H9 (cell line): ENCODE results near the gene PDCD11. TPM values are rescaled to one million over a fixed set of nuclear protein-coding genes. Genes with fewer than 3 reads are reported as not detected.

Experiments used
- DNase-seq: peaks from one replicate; pipeline ENCODE4 v3.0.0-alpha.2; 2017
- H2AFZ ChIP-seq: one replicate; pipeline ENCODE4 v1.6.1; 2013; ENCODE audit warnings: mild to moderate bottlenecking, low read length, control low read depth, moderate library complexity
- H2AK5ac ChIP-seq: 2 replicates; pipeline ENCODE4 v1.6.1; 2013; ENCODE audit warnings: low read length, control low read depth, mixed read lengths; ENCODE audit not compliant: insufficient read length
- H2BK120ac ChIP-seq: one replicate; pipeline ENCODE4 v1.6.1; 2013; ENCODE audit warnings: low read depth, mild to moderate bottlenecking, low read length, control low read depth, inconsistent platforms; ENCODE audit not compliant: poor library complexity, severe bottlenecking
- H2BK12ac ChIP-seq: 2 replicates; pipeline ENCODE4 v1.6.1; 2013; ENCODE audit warnings: low read length, control low read depth, mixed read lengths, low read depth; ENCODE audit not compliant: insufficient read length
- H2BK15ac ChIP-seq: 2 replicates; pipeline ENCODE4 v1.6.1; 2013; ENCODE audit warnings: low read depth, low read length, control low read depth
- H2BK20ac ChIP-seq: one replicate; pipeline ENCODE4 v1.6.1; 2013; ENCODE audit warnings: low read depth, mild to moderate bottlenecking, low read length, control low read depth, inconsistent platforms; ENCODE audit not compliant: poor library complexity, severe bottlenecking
- H2BK5ac ChIP-seq: 2 replicates; pipeline ENCODE4 v1.6.1; 2013; ENCODE audit warnings: low read length, control low read depth, mixed read lengths; ENCODE audit not compliant: insufficient read length
- H3K14ac ChIP-seq: 2 replicates; pipeline ENCODE4 v1.6.1; 2013; ENCODE audit warnings: low read length, control low read depth; ENCODE audit not compliant: insufficient read depth
- H3K18ac ChIP-seq: 2 replicates; pipeline ENCODE4 v1.6.1; 2013; ENCODE audit warnings: low read depth, mild to moderate bottlenecking, mixed read lengths, low read length, control low read depth; ENCODE audit not compliant: insufficient read length
- H3K23ac ChIP-seq: 2 replicates; pipeline ENCODE4 v1.6.1; 2013; ENCODE audit warnings: low read length, control low read depth, mixed read lengths, low read depth; ENCODE audit not compliant: insufficient read length
- H3K23me2 ChIP-seq: 2 replicates; pipeline ENCODE4 v1.6.1; 2013; ENCODE audit warnings: low read depth, mild to moderate bottlenecking, mixed read lengths, low read length, control low read depth; ENCODE audit not compliant: insufficient read length, poor library complexity, severe bottlenecking
- H3K27ac ChIP-seq: 2 replicates; pipeline ENCODE4 v1.5.1; 2013; ENCODE audit warnings: low read length, control low read depth, mixed read lengths, low read depth; ENCODE audit not compliant: insufficient read length
- H3K27me3 ChIP-seq: 2 replicates; pipeline ENCODE4 v1.6.1; 2013; ENCODE audit warnings: low read length, control low read depth, inconsistent platforms; ENCODE audit not compliant: insufficient read depth
- H3K4ac ChIP-seq: 2 replicates; pipeline ENCODE4 v1.6.1; 2013; ENCODE audit warnings: low read depth, mild to moderate bottlenecking, control low read depth, inconsistent platforms, low read length, moderate library complexity
- H3K4me1 ChIP-seq: 2 replicates; pipeline ENCODE4 v1.6.1; 2013; ENCODE audit warnings: low read length, control low read depth, inconsistent platforms; ENCODE audit not compliant: insufficient read depth
- H3K4me2 ChIP-seq: 2 replicates; pipeline ENCODE4 v1.6.1; 2013; ENCODE audit warnings: low read length, control low read depth, mixed read lengths; ENCODE audit not compliant: insufficient read length, insufficient read depth
- H3K56ac ChIP-seq: 2 replicates; pipeline ENCODE4 v1.6.1; 2013; ENCODE audit warnings: low read depth, mild to moderate bottlenecking, mixed read lengths, low read length, control low read depth; ENCODE audit not compliant: insufficient read length
- H3K79me1 ChIP-seq: 2 replicates; pipeline ENCODE4 v1.6.1; 2013; ENCODE audit warnings: low read depth, mild to moderate bottlenecking, moderate library complexity, low read length, control low read depth, inconsistent platforms; ENCODE audit not compliant: insufficient read depth, poor library complexity, severe bottlenecking
- H3K79me2 ChIP-seq: 2 replicates; pipeline ENCODE4 v1.6.1; 2013; ENCODE audit warnings: low read length, control low read depth, inconsistent platforms; ENCODE audit not compliant: insufficient read depth
- H3K9ac ChIP-seq: 2 replicates; pipeline ENCODE4 v1.6.1; 2013; ENCODE audit warnings: low read length, control low read depth, mixed read lengths; ENCODE audit not compliant: insufficient read length; ENCODE audit errors: extremely low read depth
- H3K9me3 ChIP-seq: one replicate; pipeline ENCODE4 v1.6.1; 2013; ENCODE audit warnings: low read depth, low read length, inconsistent platforms; ENCODE audit not compliant: control insufficient read depth
- H3T11ph ChIP-seq: one replicate; pipeline ENCODE4 v1.6.1; 2013; ENCODE audit warnings: mild to moderate bottlenecking, low read length, control low read depth, inconsistent platforms
- H4K20me1 ChIP-seq: one replicate; pipeline ENCODE4 v1.6.1; 2013; ENCODE audit not compliant: control insufficient read depth, insufficient read length, insufficient read depth
- H4K5ac ChIP-seq: 2 replicates; pipeline ENCODE4 v1.6.1; 2013; ENCODE audit warnings: low read depth, mild to moderate bottlenecking, mixed read lengths, low read length, control low read depth; ENCODE audit not compliant: insufficient read length
- H4K8ac ChIP-seq: replicated peaks from 2 replicates; pipeline ENCODE4 v1.6.1; 2013; ENCODE audit warnings: low read length, control low read depth, mixed read lengths, low read depth; ENCODE audit not compliant: insufficient read length
- H4K91ac ChIP-seq: 2 replicates; pipeline ENCODE4 v1.6.1; 2013; ENCODE audit warnings: low read depth, mild to moderate bottlenecking, moderate library complexity, mixed read lengths, low read length, control low read depth; ENCODE audit not compliant: insufficient read length
- H3K27ac Mint-ChIP-seq, 3 experiments: 2 replicates in 2 of 3; 3 replicates in 1 of 3; pipeline ENCODE4 v1.8.0; 2020 to 2021; ENCODE audit warnings: mixed read lengths in 3 of 3, mild to moderate bottlenecking in 1 of 3, moderate library complexity in 1 of 3
- H3K27me3 Mint-ChIP-seq: 2 replicates; pipeline ENCODE4 v1.8.0; 2021; ENCODE audit warnings: low read depth, mild to moderate bottlenecking, moderate library complexity, mixed read lengths
- H3K36me3 Mint-ChIP-seq, 3 experiments: 2 replicates in 2 of 3; 3 replicates in 1 of 3; pipeline ENCODE4 v1.8.0; 2020 to 2021; ENCODE audit warnings: low read depth in 3 of 3, mixed read lengths in 3 of 3; ENCODE audit not compliant: insufficient read depth in 1 of 3
- H3K4me1 Mint-ChIP-seq, 2 experiments: 2 replicates each; pipeline ENCODE4 v1.8.0; 2020; ENCODE audit warnings: mixed read lengths in 2 of 2
- H3K4me3 Mint-ChIP-seq, 2 experiments: 2 replicates in 1 of 2; 3 replicates in 1 of 2; pipeline ENCODE4 v1.8.0; 2020 to 2021; ENCODE audit warnings: mild to moderate bottlenecking in 2 of 2, mixed read lengths in 2 of 2, moderate library complexity in 1 of 2
- H3K9me3 Mint-ChIP-seq, 2 experiments: 2 replicates in 1 of 2; 3 replicates in 1 of 2; pipeline ENCODE4 v1.8.0; 2020; ENCODE audit warnings: mild to moderate bottlenecking in 2 of 2, mixed read lengths in 2 of 2, moderate library complexity in 1 of 2
- CTCF ChIP-seq: fragments of 200-600 bp; sonication (generic); conservative IDR thresholded peaks from 3 replicates; pipeline ENCODE4 v1.8.0; 2021; ENCODE audit warnings: antibody characterized with exemption, mild to moderate bottlenecking
- WGBS: extraction: QIAGEN DNeasy Blood & Tissue Kit; methylation state at CpG from one replicate; pipeline ENCODE4 v1.1.7; 2013; ENCODE audit warnings: missing lambda C conversion rate, low lambda C conversion rate, mixed read lengths; ENCODE audit not compliant: insufficient read length; ENCODE audit errors: extremely low coverage; 5-methylcytosine and 5-hydroxymethylcytosine counted together
- total RNA-seq: library from RNA; stranded (reverse); gene quantifications from 2 replicates; pipeline ENCODE4 v1.2.1, GENCODE V29; 2021

PDCD11 gene
- total RNA-seq, 1 experiment from 2014 or later: 99.5 TPM

GRCh38 chr10:103480521-103480920 lies 84.1 kb downstream of the PDCD11 start:
- Histone ChIP-seq H2BK12ac (no peak overlapping the region), H3K18ac (no peak overlapping the region), H3T11ph (no peak overlapping the region), H3K23me2 (no peaks in the 10 kb centered on the region), H3K14ac (no peak overlapping the region), H3K56ac (no peak overlapping the region), H3K4me2 (no peak overlapping the region), H3K79me1 (no peaks in the 10 kb centered on the region), H4K20me1 (no peaks in the 10 kb centered on the region), H4K5ac (no peak overlapping the region), H4K8ac (no peak overlapping the region), H2AFZ (no peak overlapping the region), H2BK20ac (no peak overlapping the region), H3K27ac (no peak overlapping the region), H3K9me3 (no peaks in the 10 kb centered on the region), H3K79me2 (no peaks in the 10 kb centered on the region), H3K9ac (no peak overlapping the region), H3K27me3 (no peaks in the 10 kb centered on the region), H4K91ac (no peak overlapping the region), H2AK5ac (no peak overlapping the region), H2BK15ac (no peak overlapping the region), H3K4ac (no peak overlapping the region), H2BK5ac (no peak overlapping the region), H3K4me1 (no peaks in the 10 kb centered on the region), H3K23ac (no peak overlapping the region), H2BK120ac (no peak overlapping the region)
- H3K9me3 Mint-ChIP-seq: no peaks in the 10 kb centered on the region
- H3K27ac Mint-ChIP-seq: no peak overlapping the region
- no peaks in the 10 kb centered on the region for H3K36me3 Mint-ChIP-seq
- DNase-seq: no peak
- no CpG with 5 or more reads among the region's 5 CpGs for WGBS
- H3K27me3 Mint-ChIP-seq: peaks cover 2% of the 10 kb centered on the region; the same call in 1 of the 2 replicates
- peaks cover 10 to 17% of the 10 kb centered on the region in 2 experiments for H3K4me1 Mint-ChIP-seq
- no peak overlapping the region for H3K4me3 Mint-ChIP-seq
- no peak for TF ChIP-seq CTCF
